H9 (cell line): ENCODE measurements around the gene FABP3. TPM values are rescaled to one million over a fixed set of nuclear protein-coding genes. Genes with fewer than 3 reads are reported as not detected.

Experiments
- DNase-seq: peaks from one replicate; pipeline ENCODE4 v3.0.0-alpha.2; 2017
- H2AFZ ChIP-seq: one replicate; pipeline ENCODE4 v1.6.1; 2013; ENCODE audit warnings: mild to moderate bottlenecking, low read length, control low read depth, moderate library complexity
- H2AK5ac ChIP-seq: 2 replicates; pipeline ENCODE4 v1.6.1; 2013; ENCODE audit warnings: low read length, control low read depth, mixed read lengths; ENCODE audit not compliant: insufficient read length
- H2BK120ac ChIP-seq: one replicate; pipeline ENCODE4 v1.6.1; 2013; ENCODE audit warnings: low read depth, mild to moderate bottlenecking, low read length, control low read depth, inconsistent platforms; ENCODE audit not compliant: poor library complexity, severe bottlenecking
- H2BK12ac ChIP-seq: 2 replicates; pipeline ENCODE4 v1.6.1; 2013; ENCODE audit warnings: low read length, control low read depth, mixed read lengths, low read depth; ENCODE audit not compliant: insufficient read length
- H2BK15ac ChIP-seq: 2 replicates; pipeline ENCODE4 v1.6.1; 2013; ENCODE audit warnings: low read depth, low read length, control low read depth
- H2BK20ac ChIP-seq: one replicate; pipeline ENCODE4 v1.6.1; 2013; ENCODE audit warnings: low read depth, mild to moderate bottlenecking, low read length, control low read depth, inconsistent platforms; ENCODE audit not compliant: poor library complexity, severe bottlenecking
- H2BK5ac ChIP-seq: 2 replicates; pipeline ENCODE4 v1.6.1; 2013; ENCODE audit warnings: low read length, control low read depth, mixed read lengths; ENCODE audit not compliant: insufficient read length
- H3K14ac ChIP-seq: 2 replicates; pipeline ENCODE4 v1.6.1; 2013; ENCODE audit warnings: low read length, control low read depth; ENCODE audit not compliant: insufficient read depth
- H3K18ac ChIP-seq: 2 replicates; pipeline ENCODE4 v1.6.1; 2013; ENCODE audit warnings: low read depth, mild to moderate bottlenecking, mixed read lengths, low read length, control low read depth; ENCODE audit not compliant: insufficient read length
- H3K23ac ChIP-seq: 2 replicates; pipeline ENCODE4 v1.6.1; 2013; ENCODE audit warnings: low read length, control low read depth, mixed read lengths, low read depth; ENCODE audit not compliant: insufficient read length
- H3K23me2 ChIP-seq: 2 replicates; pipeline ENCODE4 v1.6.1; 2013; ENCODE audit warnings: low read depth, mild to moderate bottlenecking, mixed read lengths, low read length, control low read depth; ENCODE audit not compliant: insufficient read length, poor library complexity, severe bottlenecking
- H3K27ac ChIP-seq: 2 replicates; pipeline ENCODE4 v1.5.1; 2013; ENCODE audit warnings: low read length, control low read depth, mixed read lengths, low read depth; ENCODE audit not compliant: insufficient read length
- H3K27me3 ChIP-seq: 2 replicates; pipeline ENCODE4 v1.6.1; 2013; ENCODE audit warnings: low read length, control low read depth, inconsistent platforms; ENCODE audit not compliant: insufficient read depth
- H3K4ac ChIP-seq: 2 replicates; pipeline ENCODE4 v1.6.1; 2013; ENCODE audit warnings: low read depth, mild to moderate bottlenecking, control low read depth, inconsistent platforms, low read length, moderate library complexity
- H3K4me1 ChIP-seq: 2 replicates; pipeline ENCODE4 v1.6.1; 2013; ENCODE audit warnings: low read length, control low read depth, inconsistent platforms; ENCODE audit not compliant: insufficient read depth
- H3K4me2 ChIP-seq: 2 replicates; pipeline ENCODE4 v1.6.1; 2013; ENCODE audit warnings: low read length, control low read depth, mixed read lengths; ENCODE audit not compliant: insufficient read length, insufficient read depth
- H3K56ac ChIP-seq: 2 replicates; pipeline ENCODE4 v1.6.1; 2013; ENCODE audit warnings: low read depth, mild to moderate bottlenecking, mixed read lengths, low read length, control low read depth; ENCODE audit not compliant: insufficient read length
- H3K79me1 ChIP-seq: 2 replicates; pipeline ENCODE4 v1.6.1; 2013; ENCODE audit warnings: low read depth, mild to moderate bottlenecking, moderate library complexity, low read length, control low read depth, inconsistent platforms; ENCODE audit not compliant: insufficient read depth, poor library complexity, severe bottlenecking
- H3K79me2 ChIP-seq: 2 replicates; pipeline ENCODE4 v1.6.1; 2013; ENCODE audit warnings: low read length, control low read depth, inconsistent platforms; ENCODE audit not compliant: insufficient read depth
- H3K9ac ChIP-seq: 2 replicates; pipeline ENCODE4 v1.6.1; 2013; ENCODE audit warnings: low read length, control low read depth, mixed read lengths; ENCODE audit not compliant: insufficient read length; ENCODE audit errors: extremely low read depth
- H3K9me3 ChIP-seq: one replicate; pipeline ENCODE4 v1.6.1; 2013; ENCODE audit warnings: low read depth, low read length, inconsistent platforms; ENCODE audit not compliant: control insufficient read depth
- H3T11ph ChIP-seq: one replicate; pipeline ENCODE4 v1.6.1; 2013; ENCODE audit warnings: mild to moderate bottlenecking, low read length, control low read depth, inconsistent platforms
- H4K20me1 ChIP-seq: one replicate; pipeline ENCODE4 v1.6.1; 2013; ENCODE audit not compliant: control insufficient read depth, insufficient read length, insufficient read depth
- H4K5ac ChIP-seq: 2 replicates; pipeline ENCODE4 v1.6.1; 2013; ENCODE audit warnings: low read depth, mild to moderate bottlenecking, mixed read lengths, low read length, control low read depth; ENCODE audit not compliant: insufficient read length
- H4K8ac ChIP-seq: replicated peaks from 2 replicates; pipeline ENCODE4 v1.6.1; 2013; ENCODE audit warnings: low read length, control low read depth, mixed read lengths, low read depth; ENCODE audit not compliant: insufficient read length
- H4K91ac ChIP-seq: 2 replicates; pipeline ENCODE4 v1.6.1; 2013; ENCODE audit warnings: low read depth, mild to moderate bottlenecking, moderate library complexity, mixed read lengths, low read length, control low read depth; ENCODE audit not compliant: insufficient read length
- H3K27ac Mint-ChIP-seq, 3 experiments: 2 replicates in 2 of 3; 3 replicates in 1 of 3; pipeline ENCODE4 v1.8.0; 2020 to 2021; ENCODE audit warnings: mixed read lengths in 3 of 3, mild to moderate bottlenecking in 1 of 3, moderate library complexity in 1 of 3
- H3K27me3 Mint-ChIP-seq: 2 replicates; pipeline ENCODE4 v1.8.0; 2021; ENCODE audit warnings: low read depth, mild to moderate bottlenecking, moderate library complexity, mixed read lengths
- H3K36me3 Mint-ChIP-seq, 3 experiments: 2 replicates in 2 of 3; 3 replicates in 1 of 3; pipeline ENCODE4 v1.8.0; 2020 to 2021; ENCODE audit warnings: low read depth in 3 of 3, mixed read lengths in 3 of 3; ENCODE audit not compliant: insufficient read depth in 1 of 3
- H3K4me1 Mint-ChIP-seq, 2 experiments: 2 replicates each; pipeline ENCODE4 v1.8.0; 2020; ENCODE audit warnings: mixed read lengths in 2 of 2
- H3K4me3 Mint-ChIP-seq, 2 experiments: 2 replicates in 1 of 2; 3 replicates in 1 of 2; pipeline ENCODE4 v1.8.0; 2020 to 2021; ENCODE audit warnings: mild to moderate bottlenecking in 2 of 2, mixed read lengths in 2 of 2, moderate library complexity in 1 of 2
- H3K9me3 Mint-ChIP-seq, 2 experiments: 2 replicates in 1 of 2; 3 replicates in 1 of 2; pipeline ENCODE4 v1.8.0; 2020; ENCODE audit warnings: mild to moderate bottlenecking in 2 of 2, mixed read lengths in 2 of 2, moderate library complexity in 1 of 2
- CTCF ChIP-seq: fragments of 200-600 bp; sonication (generic); conservative IDR thresholded peaks from 3 replicates; pipeline ENCODE4 v1.8.0; 2021; ENCODE audit warnings: antibody characterized with exemption, mild to moderate bottlenecking
- WGBS: extraction: QIAGEN DNeasy Blood & Tissue Kit; methylation state at CpG from one replicate; pipeline ENCODE4 v1.1.7; 2013; ENCODE audit warnings: missing lambda C conversion rate, low lambda C conversion rate, mixed read lengths; ENCODE audit not compliant: insufficient read length; ENCODE audit errors: extremely low coverage; 5-methylcytosine and 5-hydroxymethylcytosine counted together
- total RNA-seq: library from RNA; stranded (reverse); gene quantifications from 2 replicates; pipeline ENCODE4 v1.2.1, GENCODE V29; 2021

Gene FABP3
- total RNA-seq, 1 experiment from 2014 or later, result 9.0 TPM

- Histone ChIP-seq H3K9me3 (no peaks in the 10 kb centered on the region), H3K23ac (no peak overlapping the region), H4K20me1 (no peaks in the 10 kb centered on the region), H2BK20ac (no peak overlapping the region), H4K5ac (no peak overlapping the region), H3K14ac (no peak overlapping the region), H4K91ac (no peak overlapping the region), H3K56ac (no peak overlapping the region), H3K4me1 (no peaks in the 10 kb centered on the region), H2AFZ (no peak overlapping the region), H2BK120ac (no peak overlapping the region), H3K18ac (no peak overlapping the region), H2BK15ac (no peak overlapping the region), H4K8ac (no peak overlapping the region), H2AK5ac (no peak overlapping the region), H3K27me3 (no peaks in the 10 kb centered on the region), H3K79me2 (no peaks in the 10 kb centered on the region), H3K27ac (no peak overlapping the region), H3K79me1 (no peaks in the 10 kb centered on the region), H3T11ph (no peak overlapping the region), H3K4ac (no peak overlapping the region), H2BK5ac (no peak overlapping the region), H3K23me2 (peaks cover 8% of the 10 kb centered on the region), H3K4me2 (no peak overlapping the region), H2BK12ac (no peak overlapping the region), H3K9ac (no peak overlapping the region)
- H3K27me3 Mint-ChIP-seq, result peaks cover 27% of the 10 kb centered on the region
- no peak for TF ChIP-seq CTCF
- no peaks in the 10 kb centered on the region for H3K9me3 Mint-ChIP-seq
- WGBS, result no CpG with 5 or more reads among the region's 5 CpGs
- H3K36me3 Mint-ChIP-seq, result no peaks in the 10 kb centered on the region; a peak in 2 of 7 replicates
- peaks cover 9 to 15% of the 10 kb centered on the region in 2 experiments for H3K4me1 Mint-ChIP-seq
- no peak overlapping the region for H3K4me3 Mint-ChIP-seq
- no peak overlapping the region for H3K27ac Mint-ChIP-seq
- DNase-seq, result no peak
These were observed 36.0 kb upstream of the FABP3 start for GRCh38 chr1:31408788-31409318.
